Immature natural killer cell (primary cell): Measurements from ENCODE around the gene ATOH8. TPM values are rescaled to one million over a fixed set of nuclear protein-coding genes. Genes with fewer than 3 reads are reported as not detected.

Experiments used
- DNase-seq, 3 donors: peaks; one replicate each; pipeline ENCODE4 v3.0.0; 2022; ENCODE audit warnings: mixed read lengths in 1 of 3
- H3K27ac Mint-ChIP-seq, 6 donors: one replicate each; pipeline ENCODE4 v1.8.0; 2020; ENCODE audit warnings: mixed read lengths in 6 of 6, mild to moderate bottlenecking in 5 of 6, inconsistent platforms in 4 of 6, moderate library complexity in 3 of 6
- H3K27me3 Mint-ChIP-seq, 3 donors: one replicate each; pipeline ENCODE4 v1.8.0; 2020 to 2021; ENCODE audit warnings: low read depth in 3 of 3, mild to moderate bottlenecking in 3 of 3, mixed read lengths in 3 of 3, moderate library complexity in 3 of 3, inconsistent platforms in 1 of 3
- H3K36me3 Mint-ChIP-seq, 3 donors: one replicate each; pipeline ENCODE4 v1.8.0; 2020; ENCODE audit warnings: mixed read lengths in 3 of 3, inconsistent platforms in 2 of 3, mild to moderate bottlenecking in 2 of 3
- H3K4me1 Mint-ChIP-seq, 2 donors: one replicate each; pipeline ENCODE4 v1.8.0; 2020; ENCODE audit warnings: inconsistent platforms in 2 of 2, mild to moderate bottlenecking in 2 of 2, mixed read lengths in 2 of 2, moderate library complexity in 1 of 2
- H3K4me3 Mint-ChIP-seq, 5 donors: one replicate each; pipeline ENCODE4 v1.8.0; 2020; ENCODE audit warnings: mild to moderate bottlenecking in 5 of 5, mixed read lengths in 5 of 5, inconsistent platforms in 3 of 5, moderate library complexity in 3 of 5
- H3K9me3 Mint-ChIP-seq, 6 donors: one replicate each; pipeline ENCODE4 v1.8.0; 2020; ENCODE audit warnings: mild to moderate bottlenecking in 6 of 6, mixed read lengths in 6 of 6, inconsistent platforms in 4 of 6, moderate library complexity in 3 of 6
- polyA plus RNA-seq, 3 donors: library from polyadenylated mRNA; unstranded; fragments of 300-500 nt; fragmentation: Illumina TruSeq; gene quantifications; one replicate each; pipeline ENCODE4 v1.2.3, GENCODE V29; 2021

The ATOH8 gene
- polyA plus RNA-seq, 3 donors from 2014 or later: not detected

- no peak overlapping the region for H3K4me3 Mint-ChIP-seq
- H3K27ac Mint-ChIP-seq: no peak overlapping the region
- DNase-seq: no peak
- H3K27me3 Mint-ChIP-seq: peaks cover 14 to 23% (median 14%) of the 10 kb centered on the region in 3 donors
- no peaks in the 10 kb centered on the region for H3K36me3 Mint-ChIP-seq
- peaks cover 17 to 18% of the 10 kb centered on the region in 2 donors for H3K4me1 Mint-ChIP-seq
- H3K9me3 Mint-ChIP-seq: no peaks in the 10 kb centered on the region
These were observed 4.1 kb downstream of the ATOH8 start for GRCh38 chr2:85757860-85758259.

GRCh38 chr2:85758361-85759256, 4.8 kb downstream of the ATOH8 start:
- H3K9me3 Mint-ChIP-seq: no peaks in the 10 kb centered on the region
- DNase-seq: no peak
- H3K27me3 Mint-ChIP-seq: peaks cover 14 to 21% (median 14%) of the 10 kb centered on the region in 3 donors
- H3K36me3 Mint-ChIP-seq: no peaks in the 10 kb centered on the region
- no peak overlapping the region for H3K27ac Mint-ChIP-seq
- no peak overlapping the region for H3K4me3 Mint-ChIP-seq
- H3K4me1 Mint-ChIP-seq: peaks cover 14 to 17% of the 10 kb centered on the region in 2 donors

- H3K4me1 Mint-ChIP-seq: peaks cover 14 to 17% of the 10 kb centered on the region in 2 donors
- no peaks in the 10 kb centered on the region for H3K36me3 Mint-ChIP-seq
- H3K9me3 Mint-ChIP-seq: no peaks in the 10 kb centered on the region
- peak overlapping the region in 1 of 6 donors; percentile 46 for H3K27ac Mint-ChIP-seq
- H3K4me3 Mint-ChIP-seq: no peak overlapping the region
- peaks cover 14 to 21% (median 14%) of the 10 kb centered on the region in 3 donors for H3K27me3 Mint-ChIP-seq
- DNase-seq: no peak
These were observed 5.4 kb downstream of the ATOH8 start for GRCh38 chr2:85759257-85759613.

GRCh38 chr2:85760371-85760770, 6.6 kb downstream of the ATOH8 start:
- Mint-ChIP-seq H3K36me3 (no peaks in the 10 kb centered on the region), H3K4me1 (peaks cover 6 to 8% of the 10 kb centered on the region in 2 donors), H3K9me3 (no peaks in the 10 kb centered on the region), H3K27me3 (peaks cover 8 to 23% (median 8%) of the 10 kb centered on the region in 3 donors), H3K4me3 (no peak overlapping the region), H3K27ac (no peak overlapping the region)
- DNase-seq: no peak

- Mint-ChIP-seq H3K27ac (no peak overlapping the region), H3K4me3 (no peak overlapping the region), H3K27me3 (peaks cover 5 to 20% (median 6%) of the 10 kb centered on the region in 3 donors), H3K9me3 (no peaks in the 10 kb centered on the region), H3K36me3 (no peaks in the 10 kb centered on the region), H3K4me1 (peaks cover 2 to 6% of the 10 kb centered on the region in 2 donors)
- DNase-seq: no peak
These were observed 7.1 kb downstream of the ATOH8 start for GRCh38 chr2:85760872-85761271.

GRCh38 chr2:85761512-85761944, 7.7 kb downstream of the ATOH8 start:
- no peak for DNase-seq
- H3K9me3 Mint-ChIP-seq: no peaks in the 10 kb centered on the region
- H3K36me3 Mint-ChIP-seq: no peaks in the 10 kb centered on the region
- no peak overlapping the region for H3K27ac Mint-ChIP-seq
- H3K4me1 Mint-ChIP-seq: peaks cover 0 to 2% of the 10 kb centered on the region in 2 donors
- no peak overlapping the region for H3K4me3 Mint-ChIP-seq
- peaks cover 4 to 16% (median 8%) of the 10 kb centered on the region in 3 donors for H3K27me3 Mint-ChIP-seq

GRCh38 chr2:85761946-85762345, 8.2 kb downstream of the ATOH8 start:
- Mint-ChIP-seq H3K4me1 (no peaks in the 10 kb centered on the region), H3K27me3 (peaks cover 2 to 12% (median 8%) of the 10 kb centered on the region in 3 donors), H3K36me3 (no peaks in the 10 kb centered on the region), H3K27ac (no peak overlapping the region), H3K9me3 (no peaks in the 10 kb centered on the region), H3K4me3 (no peak overlapping the region)
- DNase-seq: no peak

- Mint-ChIP-seq H3K9me3 (no peaks in the 10 kb centered on the region), H3K27ac (no peak overlapping the region), H3K36me3 (no peaks in the 10 kb centered on the region), H3K4me3 (no peak overlapping the region), H3K4me1 (no peaks in the 10 kb centered on the region), H3K27me3 (peaks cover 4 to 11% (median 7%) of the 10 kb centered on the region in 3 donors)
- DNase-seq: no peak
These were observed 9.3 kb downstream of the ATOH8 start for GRCh38 chr2:85763132-85763531.

GRCh38 chr2:85763831-85764230, 10.0 kb downstream of the ATOH8 start:
- H3K4me1 Mint-ChIP-seq: no peaks in the 10 kb centered on the region
- no peaks in the 10 kb centered on the region for H3K9me3 Mint-ChIP-seq
- H3K27ac Mint-ChIP-seq: no peak overlapping the region
- H3K36me3 Mint-ChIP-seq: no peaks in the 10 kb centered on the region
- DNase-seq: no peak
- H3K27me3 Mint-ChIP-seq: peaks cover 4 to 11% (median 7%) of the 10 kb centered on the region in 3 donors
- H3K4me3 Mint-ChIP-seq: no peak overlapping the region

GRCh38 chr2:85765081-85765731, 11.4 kb downstream of the ATOH8 start:
- peaks cover 4 to 11% (median 6%) of the 10 kb centered on the region in 3 donors for H3K27me3 Mint-ChIP-seq
- H3K36me3 Mint-ChIP-seq: no peaks in the 10 kb centered on the region
- H3K9me3 Mint-ChIP-seq: no peaks in the 10 kb centered on the region
- no peak overlapping the region for H3K4me3 Mint-ChIP-seq
- DNase-seq: no peak
- H3K4me1 Mint-ChIP-seq: no peaks in the 10 kb centered on the region
- no peak overlapping the region for H3K27ac Mint-ChIP-seq

GRCh38 chr2:85766229-85766628, 12.4 kb downstream of the ATOH8 start:
- no peak for DNase-seq
- Mint-ChIP-seq H3K27me3 (peaks cover 4 to 11% (median 7%) of the 10 kb centered on the region in 3 donors), H3K4me3 (no peak overlapping the region), H3K9me3 (no peaks in the 10 kb centered on the region), H3K27ac (no peak overlapping the region), H3K4me1 (no peaks in the 10 kb centered on the region), H3K36me3 (no peaks in the 10 kb centered on the region)

GRCh38 chr2:85767803-85768665, 14.2 kb downstream of the ATOH8 start:
- Mint-ChIP-seq H3K27ac (no peak overlapping the region), H3K27me3 (peaks cover 7 to 15% (median 9%) of the 10 kb centered on the region in 3 donors), H3K4me1 (peaks cover 2 to 6% of the 10 kb centered on the region in 2 donors), H3K9me3 (no peaks in the 10 kb centered on the region), H3K36me3 (no peaks in the 10 kb centered on the region), H3K4me3 (no peak overlapping the region)
- DNase-seq: no peak

- Mint-ChIP-seq H3K36me3 (no peaks in the 10 kb centered on the region), H3K27ac (no peak overlapping the region)
- no peak for DNase-seq
These were observed 14.9 kb downstream of the ATOH8 start for GRCh38 chr2:85768713-85769112.

More at GRCh38 chr2:85768713-85769112, 14.9 kb downstream of the ATOH8 start:
- no peak overlapping the region for H3K4me3 Mint-ChIP-seq
- H3K9me3 Mint-ChIP-seq: no peaks in the 10 kb centered on the region
- H3K4me1 Mint-ChIP-seq: peaks cover 2 to 6% of the 10 kb centered on the region in 2 donors
- H3K27me3 Mint-ChIP-seq: peaks cover 7 to 15% (median 11%) of the 10 kb centered on the region in 3 donors
